CD14-positive monocyte (primary cell): ENCODE data around the gene TMEM14C. TPM values are rescaled to one million over a fixed set of nuclear protein-coding genes. Genes with fewer than 3 reads are reported as not detected.
A peak's percentile ranks its signal among the peaks of the same experiment; 100 is the strongest.

Experiments
- DNase-seq, 3 donors: peaks; one replicate each; pipeline ENCODE4 v3.0.0-alpha.2; 2011 to 2022
- H2AFZ ChIP-seq: 2 replicates; pipeline ENCODE4 v1.6.0; 2012; ENCODE audit warnings: mild to moderate bottlenecking, low read depth, low read length, inconsistent platforms; ENCODE audit not compliant: insufficient read depth, poor library complexity, severe bottlenecking
- H3K27ac ChIP-seq, 2 donors: 1 replicate in 1 of 2; 2 replicates in 1 of 2; pipeline ENCODE4 v1.5.1; 2012 to 2013; ENCODE audit warnings: low read length in 2 of 2, control low read depth in 1 of 2, inconsistent platforms in 1 of 2, low read depth in 1 of 2, mild to moderate bottlenecking in 1 of 2
- H3K27me3 ChIP-seq, 2 donors: one replicate each; pipeline versions ENCODE4 v1.6.0 to v1.6.1; 2011 to 2013; ENCODE audit warnings: low read length in 2 of 2; ENCODE audit not compliant: control insufficient read depth in 2 of 2, insufficient read depth in 2 of 2
- H3K36me3 ChIP-seq, 2 donors: replicated peaks in 1 of 2; 1 replicate in 1 of 2; 2 replicates in 1 of 2; pipeline versions ENCODE4 v1.5.1 to v1.6.1; 2012 to 2013; ENCODE audit warnings: low read length in 2 of 2, control low read depth in 1 of 2, inconsistent platforms in 1 of 2, mild to moderate bottlenecking in 1 of 2; ENCODE audit not compliant: insufficient read depth in 2 of 2, control insufficient read depth in 1 of 2
- H3K4me1 ChIP-seq, 2 donors: 1 replicate in 1 of 2; 2 replicates in 1 of 2; pipeline versions ENCODE4 v1.5.1 to v1.6.1; 2012 to 2013; ENCODE audit warnings: low read length in 2 of 2, control low read depth in 1 of 2, inconsistent platforms in 1 of 2, mild to moderate bottlenecking in 1 of 2, moderate library complexity in 1 of 2; ENCODE audit not compliant: insufficient read depth in 2 of 2, control insufficient read depth in 1 of 2
- H3K4me2 ChIP-seq: replicated peaks from 2 replicates; pipeline ENCODE3; 2012; ENCODE audit warnings: low read length, moderate library complexity, mild to moderate bottlenecking; ENCODE audit not compliant: poor library complexity, severe bottlenecking; ENCODE audit errors: extremely low read depth
- H3K4me3 ChIP-seq, 3 experiments: fragments of 200-600 bp in 1 of 3; sonication (generic) in 1 of 3; replicated peaks in 1 of 3; 1 replicate in 2 of 3; 2 replicates in 1 of 3; pipeline ENCODE4 v1.5.1; 2011 to 2013; ENCODE audit warnings: low read length in 3 of 3, mild to moderate bottlenecking in 3 of 3, control low read depth in 2 of 3, low read depth in 2 of 3, inconsistent platforms in 1 of 3, moderate library complexity in 1 of 3
- H3K79me2 ChIP-seq: 2 replicates; pipeline ENCODE4 v1.6.0; 2012; ENCODE audit warnings: mild to moderate bottlenecking, control low read depth, inconsistent platforms, low read length, moderate library complexity; ENCODE audit not compliant: insufficient read depth
- H3K9ac ChIP-seq: 2 replicates; pipeline ENCODE4 v1.6.0; 2017; ENCODE audit warnings: low read length, mild to moderate bottlenecking; ENCODE audit not compliant: insufficient read depth, poor library complexity, severe bottlenecking
- H3K9me3 ChIP-seq, 2 donors: replicated peaks in 1 of 2; 1 replicate in 1 of 2; 2 replicates in 1 of 2; pipeline versions ENCODE4 v1.5.1 to v1.6.1; 2012 to 2013; ENCODE audit warnings: low read length in 2 of 2, control low read depth in 1 of 2; ENCODE audit not compliant: control insufficient read depth in 1 of 2, insufficient read depth in 1 of 2
- H4K20me1 ChIP-seq: 2 replicates; pipeline ENCODE4 v1.6.0; 2012; ENCODE audit warnings: mild to moderate bottlenecking, low read length, control low read depth, moderate library complexity; ENCODE audit not compliant: insufficient read depth
- H3K27ac Mint-ChIP-seq, 7 donors: one replicate each; pipeline ENCODE4 v1.8.0; 2020; ENCODE audit warnings: mild to moderate bottlenecking in 7 of 7, mixed read lengths in 7 of 7, moderate library complexity in 6 of 7, inconsistent platforms in 2 of 7
- H3K27me3 Mint-ChIP-seq, 3 donors: one replicate each; pipeline ENCODE4 v1.8.0; 2021 to 2022; ENCODE audit warnings: low read depth in 3 of 3, mild to moderate bottlenecking in 3 of 3, mixed read lengths in 3 of 3, moderate library complexity in 3 of 3, inconsistent platforms in 1 of 3
- H3K36me3 Mint-ChIP-seq, 2 donors: one replicate each; pipeline ENCODE4 v1.8.0; 2020; ENCODE audit warnings: mixed read lengths in 2 of 2, inconsistent platforms in 1 of 2, mild to moderate bottlenecking in 1 of 2
- H3K4me1 Mint-ChIP-seq: one replicate; pipeline ENCODE4 v1.8.0; 2020; ENCODE audit warnings: mild to moderate bottlenecking, mixed read lengths
- H3K4me3 Mint-ChIP-seq, 2 donors: one replicate each; pipeline ENCODE4 v1.8.0; 2020; ENCODE audit warnings: mild to moderate bottlenecking in 2 of 2, mixed read lengths in 2 of 2, moderate library complexity in 1 of 2
- H3K9me3 Mint-ChIP-seq, 7 donors: one replicate each; pipeline ENCODE4 v1.8.0; 2020 to 2022; ENCODE audit warnings: mixed read lengths in 7 of 7, mild to moderate bottlenecking in 6 of 7, moderate library complexity in 6 of 7, inconsistent platforms in 2 of 7
- WGBS: methylation state at CpG from one replicate; pipeline ENCODE4 v1.1.5; 2013; ENCODE audit warnings: missing lambda C conversion rate; ENCODE audit not compliant: insufficient coverage; 5-methylcytosine and 5-hydroxymethylcytosine counted together
- intact Hi-C, 2 donors: fragments of 100-400 bp; cut with micrococcal nuclease; formaldehyde crosslinking; loops; one replicate each; pipeline versions ENCODE4 v1.15.0 to v1.15.1; 2023
- polyA plus RNA-seq, 3 donors: library from polyadenylated mRNA; depleted of rRNA in 1 of 3; unstranded in 2 of 3; stranded (reverse) in 1 of 3; fragments of 300-500 nt in 2 of 3; fragments of >200 nt in 1 of 3; fragmentation: Illumina TruSeq in 2 of 3; gene quantifications; 1 replicate in 2 of 3; 2 replicates in 1 of 3; pipeline ENCODE4 v1.2.3, GENCODE V29; 2012 to 2021
- TF ChIP-seq, protein P1 (sequence below): fragments of 200-600 bp; IDR thresholded peaks from one replicate; pipeline ENCODE4 v1.8.0; 2022; ENCODE audit warnings: antibody characterized with exemption, mild to moderate bottlenecking

Gene TMEM14C
- polyA plus RNA-seq, 3 donors: 67.7 to 242 (median 184) TPM

DNA sequence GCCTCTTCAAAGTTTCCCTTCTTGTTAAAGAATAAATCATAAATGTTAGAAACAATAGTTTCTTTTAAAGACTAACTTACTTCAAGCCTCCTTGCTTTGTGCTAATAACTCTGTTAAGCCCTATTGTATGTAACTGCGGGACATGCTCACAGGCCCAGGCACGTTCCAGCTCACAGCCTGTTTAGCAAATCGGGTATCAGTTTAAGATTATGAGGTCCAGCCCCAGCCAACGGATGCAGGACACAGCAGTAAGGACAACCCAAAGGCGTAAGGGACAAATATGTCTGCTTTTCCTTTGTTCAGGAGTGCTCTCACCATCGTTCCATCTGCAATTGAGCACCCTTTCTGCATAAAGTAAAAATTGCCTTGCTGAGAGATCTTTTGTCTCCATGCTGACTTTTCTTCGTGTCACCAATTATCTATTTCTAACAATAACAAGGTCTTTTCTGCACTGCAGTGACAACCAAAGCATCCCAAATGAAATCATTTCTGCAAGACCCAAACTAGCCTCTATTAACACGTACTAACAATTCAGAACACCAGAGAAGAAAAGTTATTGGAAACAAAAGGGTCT is 29.8 kb upstream of the TMEM14C start:
- WGBS: 100% methylated on average over 7 of the region's 8 CpGs
- peaks cover 37% of the 10 kb centered on the region in 2 donors for H3K4me1 ChIP-seq

DNA sequence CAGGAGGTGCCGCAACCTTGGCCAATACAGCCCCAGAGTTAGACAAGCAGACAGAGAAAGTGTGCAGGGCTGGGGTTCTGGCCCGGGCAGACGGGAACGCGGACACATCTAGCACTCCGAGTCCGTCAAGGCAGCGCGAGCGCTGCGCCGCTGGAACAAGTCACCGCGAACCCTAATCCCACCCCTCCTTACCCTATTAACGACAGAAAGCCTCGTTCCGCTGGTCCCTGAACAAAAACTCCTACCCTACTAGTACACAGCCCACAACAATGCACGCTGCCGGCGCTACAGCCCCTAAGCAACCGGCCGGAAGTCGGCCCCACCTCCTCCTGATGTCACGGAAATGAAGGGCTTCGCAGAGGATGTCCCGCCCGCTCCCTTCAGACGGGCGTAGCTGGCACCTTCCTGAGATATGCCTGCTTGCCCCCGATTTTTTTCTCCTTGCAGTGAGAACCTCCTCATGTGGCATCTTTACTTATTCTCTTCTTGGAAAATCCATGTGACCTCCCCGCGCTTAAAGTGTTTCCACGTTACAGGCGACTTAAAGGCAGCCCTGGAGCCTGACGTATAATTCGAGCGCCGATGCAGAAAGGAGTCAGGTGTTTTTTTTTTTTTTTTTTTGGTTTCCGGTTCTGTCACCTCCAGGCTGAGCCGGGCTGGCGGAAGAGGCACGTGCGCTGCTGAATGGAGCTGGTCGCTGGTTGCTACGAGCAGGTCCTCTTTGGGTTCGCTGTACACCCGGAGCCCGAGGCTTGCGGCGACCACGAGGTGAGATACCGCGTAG is 28.4 kb upstream of the TMEM14C start, which contains the start of the genes C6orf52 and PAK1IP1:
C6orf52 (minus strand) TSS at position 315 of the 784 bp plus-strand sequence. CDS start 7,066 bp downstream, outside the sequence.
PAK1IP1 (plus strand) TSS at position 671 of the 784 bp plus-strand sequence; CDS start at position 685, 14 bp downstream.
- intact Hi-C loops: loop anchor here (2.0 to 10.0 kb wide), 5 partner anchors 52 to 184 kb away; partner anchors contain the start of gene TMEM14B (in 2 of the 2)
- Histone ChIP-seq H3K4me2 (peak within 1 kb of the TSS; percentile 79), H3K4me3 (peak within 1 kb of the TSS; percentile 88 to 93 (median 88)), H3K79me2 (peaks cover 48% of the 10 kb centered on the region), H3K27ac (peak within 1 kb of the TSS; percentile 86 to 97), H4K20me1 (no peaks in the 10 kb centered on the region), H3K27me3 (no peaks in the 10 kb centered on the region), H3K9ac (peak within 1 kb of the TSS; percentile 83), H3K36me3 (peaks cover 17 to 25% of the 10 kb centered on the region in 2 donors), H3K4me1 (peaks cover 37% of the 10 kb centered on the region in 2 donors), H3K9me3 (no peaks in the 10 kb centered on the region), H2AFZ (peak within 1 kb of the TSS; percentile 86)
- peaks cover 0 to 3% (median 0%) of the 10 kb centered on the region in 3 donors for H3K27me3 Mint-ChIP-seq
- 0% methylated on average over 48 of the region's 53 CpGs for WGBS
- H3K36me3 Mint-ChIP-seq: peaks cover 24 to 25% of the 10 kb centered on the region in 2 donors
- H3K9me3 Mint-ChIP-seq: peaks cover 0 to 3% (median 0%) of the 10 kb centered on the region in 7 donors
- H3K4me3 Mint-ChIP-seq: peak within 1 kb of the TSS; percentile 95 to 100
- TF ChIP-seq, protein P1, sequence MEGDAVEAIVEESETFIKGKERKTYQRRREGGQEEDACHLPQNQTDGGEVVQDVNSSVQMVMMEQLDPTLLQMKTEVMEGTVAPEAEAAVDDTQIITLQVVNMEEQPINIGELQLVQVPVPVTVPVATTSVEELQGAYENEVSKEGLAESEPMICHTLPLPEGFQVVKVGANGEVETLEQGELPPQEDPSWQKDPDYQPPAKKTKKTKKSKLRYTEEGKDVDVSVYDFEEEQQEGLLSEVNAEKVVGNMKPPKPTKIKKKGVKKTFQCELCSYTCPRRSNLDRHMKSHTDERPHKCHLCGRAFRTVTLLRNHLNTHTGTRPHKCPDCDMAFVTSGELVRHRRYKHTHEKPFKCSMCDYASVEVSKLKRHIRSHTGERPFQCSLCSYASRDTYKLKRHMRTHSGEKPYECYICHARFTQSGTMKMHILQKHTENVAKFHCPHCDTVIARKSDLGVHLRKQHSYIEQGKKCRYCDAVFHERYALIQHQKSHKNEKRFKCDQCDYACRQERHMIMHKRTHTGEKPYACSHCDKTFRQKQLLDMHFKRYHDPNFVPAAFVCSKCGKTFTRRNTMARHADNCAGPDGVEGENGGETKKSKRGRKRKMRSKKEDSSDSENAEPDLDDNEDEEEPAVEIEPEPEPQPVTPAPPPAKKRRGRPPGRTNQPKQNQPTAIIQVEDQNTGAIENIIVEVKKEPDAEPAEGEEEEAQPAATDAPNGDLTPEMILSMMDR: no peak
- DNase-seq: peak; percentile 90 to 93 (median 93)
- peak within 1 kb of the TSS; percentile 99 to 100 (median 100) for H3K27ac Mint-ChIP-seq
- peaks cover 35% of the 10 kb centered on the region for H3K4me1 Mint-ChIP-seq

More for the DNA sequence above, 29.8 kb upstream of the TMEM14C start:
- Mint-ChIP-seq H3K27ac (peak overlapping the region in 5 of 7 donors; percentile 5 to 100 (median 32)), H3K27me3 (peaks cover 0 to 3% (median 0%) of the 10 kb centered on the region in 3 donors), H3K36me3 (peaks cover 10 to 11% of the 10 kb centered on the region in 2 donors), H3K4me1 (peaks cover 35% of the 10 kb centered on the region), H3K9me3 (peaks cover 0 to 3% (median 0%) of the 10 kb centered on the region in 7 donors), H3K4me3 (peak overlapping the region; percentile 48 to 95)
- H3K9me3 ChIP-seq: no peaks in the 10 kb centered on the region
- H4K20me1 ChIP-seq: no peaks in the 10 kb centered on the region
- intact Hi-C loops: loop anchor here (5.0 to 10.0 kb wide), 2 partner anchors 51 to 178 kb away; no protein-coding TSS in a partner anchor
- peak overlapping the region; percentile 86 for H2AFZ ChIP-seq
- H3K27ac ChIP-seq: no peak overlapping the region
- H3K4me3 ChIP-seq: peak overlapping the region in 1 of 3 experiments; percentile 93
- peak overlapping the region; percentile 79 for H3K4me2 ChIP-seq
- peaks cover 48% of the 10 kb centered on the region for H3K79me2 ChIP-seq
- TF ChIP-seq, protein P1: no peak
- H3K27me3 ChIP-seq: no peaks in the 10 kb centered on the region
- DNase-seq: no peak
- peaks cover 10 to 11% of the 10 kb centered on the region in 2 donors for H3K36me3 ChIP-seq
- no peak overlapping the region for H3K9ac ChIP-seq
